ENCODE results near the gene ADCY2.

Gene ADCY2

DNA sequence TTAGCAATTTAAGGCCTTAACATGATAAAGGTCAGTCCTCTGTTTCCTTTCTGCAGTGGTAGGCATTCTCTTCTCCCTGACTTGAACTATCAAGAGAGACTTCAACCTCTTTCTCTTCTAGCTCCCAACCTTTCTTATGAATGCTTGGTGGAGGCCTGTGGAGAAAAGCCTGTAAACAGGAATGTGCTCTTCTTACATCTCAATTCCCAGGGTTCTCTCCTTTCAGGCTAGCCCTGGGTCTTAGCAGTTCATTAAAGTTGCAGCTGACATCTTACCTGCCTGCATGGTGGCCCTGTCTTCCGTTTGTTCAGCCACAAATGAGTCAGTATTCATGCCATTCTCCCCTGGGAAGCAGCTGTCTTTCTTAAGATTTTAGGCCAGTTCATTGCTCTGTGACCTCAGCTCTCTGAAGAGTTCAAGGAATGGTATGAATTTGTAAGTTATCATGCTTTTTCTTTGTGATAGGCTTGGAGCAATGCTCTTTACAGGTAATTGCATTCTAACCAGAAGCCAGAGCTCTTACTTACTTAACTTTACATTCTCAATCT lies 77.8 kb downstream of the ADCY2 start:
- TF ChIP-seq, protein P1, sequence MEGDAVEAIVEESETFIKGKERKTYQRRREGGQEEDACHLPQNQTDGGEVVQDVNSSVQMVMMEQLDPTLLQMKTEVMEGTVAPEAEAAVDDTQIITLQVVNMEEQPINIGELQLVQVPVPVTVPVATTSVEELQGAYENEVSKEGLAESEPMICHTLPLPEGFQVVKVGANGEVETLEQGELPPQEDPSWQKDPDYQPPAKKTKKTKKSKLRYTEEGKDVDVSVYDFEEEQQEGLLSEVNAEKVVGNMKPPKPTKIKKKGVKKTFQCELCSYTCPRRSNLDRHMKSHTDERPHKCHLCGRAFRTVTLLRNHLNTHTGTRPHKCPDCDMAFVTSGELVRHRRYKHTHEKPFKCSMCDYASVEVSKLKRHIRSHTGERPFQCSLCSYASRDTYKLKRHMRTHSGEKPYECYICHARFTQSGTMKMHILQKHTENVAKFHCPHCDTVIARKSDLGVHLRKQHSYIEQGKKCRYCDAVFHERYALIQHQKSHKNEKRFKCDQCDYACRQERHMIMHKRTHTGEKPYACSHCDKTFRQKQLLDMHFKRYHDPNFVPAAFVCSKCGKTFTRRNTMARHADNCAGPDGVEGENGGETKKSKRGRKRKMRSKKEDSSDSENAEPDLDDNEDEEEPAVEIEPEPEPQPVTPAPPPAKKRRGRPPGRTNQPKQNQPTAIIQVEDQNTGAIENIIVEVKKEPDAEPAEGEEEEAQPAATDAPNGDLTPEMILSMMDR (IDR thresholded peaks at IDR 0.05): no peak

DNA sequence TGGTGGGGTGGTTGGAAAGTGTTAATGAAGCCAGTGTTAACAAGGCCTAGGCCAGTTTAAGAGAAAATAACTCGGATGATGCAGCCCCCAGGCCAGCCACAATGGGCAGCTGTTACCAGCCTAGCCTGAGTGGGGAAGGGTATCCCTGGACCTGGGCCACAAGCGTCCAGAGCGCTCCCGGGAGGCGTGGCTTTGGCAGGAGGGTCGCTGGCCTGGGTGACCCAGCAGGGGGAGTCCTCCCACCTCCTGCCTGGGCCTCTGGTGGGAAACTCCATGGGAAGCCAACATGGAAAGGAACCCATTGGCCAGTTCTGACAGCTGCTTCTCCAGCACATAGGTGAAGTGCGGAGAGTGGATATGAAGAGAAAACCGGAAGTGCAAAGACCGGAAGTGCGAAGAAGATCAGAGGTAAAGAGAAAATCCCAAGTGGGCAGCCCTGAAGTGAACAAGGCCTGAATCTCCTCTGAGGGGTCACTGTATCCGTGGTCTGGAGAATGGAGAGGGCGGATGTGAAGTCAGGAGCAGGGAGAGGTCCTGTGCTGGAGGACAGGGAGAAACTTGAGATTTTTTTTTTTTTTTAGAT lies 79.0 kb downstream of the ADCY2 start:
- TF ChIP-seq, protein P1 (IDR thresholded peaks at IDR 0.05): no peak

DNA sequence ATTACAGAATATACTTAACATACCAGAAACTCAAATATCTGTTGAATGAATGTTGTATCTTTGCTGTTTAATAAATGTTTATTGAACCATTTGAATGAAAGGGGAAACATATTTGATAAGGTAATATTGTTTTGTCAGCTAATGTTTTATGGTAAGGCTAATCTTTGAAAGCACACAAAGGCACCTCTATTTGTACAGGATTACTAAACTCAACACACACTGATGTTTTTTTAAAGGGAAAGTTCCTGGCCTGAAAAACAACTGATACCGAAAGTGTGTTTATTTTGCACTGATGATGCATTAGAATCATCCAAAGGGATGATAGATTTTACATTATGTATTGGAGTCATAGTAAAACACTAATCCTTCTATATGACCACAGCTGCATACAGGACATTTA lies 82.5 kb downstream of the ADCY2 start:
- TF ChIP-seq, protein P1 (IDR thresholded peaks at IDR 0.05): no peak

DNA sequence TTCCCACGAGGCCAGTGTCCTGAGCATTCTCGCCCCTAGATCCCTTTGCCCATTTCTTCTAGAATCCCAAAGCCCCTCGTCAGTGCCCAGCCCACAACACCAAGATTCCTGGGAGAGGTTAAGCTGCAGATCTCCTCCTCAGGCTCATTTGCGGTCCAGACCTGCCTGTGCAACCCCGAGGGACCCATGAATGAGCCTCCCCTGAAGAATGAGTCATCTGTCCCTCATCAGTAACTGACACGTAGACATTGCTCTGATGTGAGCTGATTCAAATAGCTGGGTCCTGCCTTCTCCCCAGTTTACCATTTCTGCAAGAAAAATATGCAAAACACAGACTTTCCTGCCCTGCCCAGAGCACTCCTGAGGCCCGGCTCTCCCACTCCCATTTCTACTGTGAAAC lies 92.8 kb downstream of the ADCY2 start:
- TF ChIP-seq, protein P1 (IDR thresholded peaks at IDR 0.05): no peak

DNA sequence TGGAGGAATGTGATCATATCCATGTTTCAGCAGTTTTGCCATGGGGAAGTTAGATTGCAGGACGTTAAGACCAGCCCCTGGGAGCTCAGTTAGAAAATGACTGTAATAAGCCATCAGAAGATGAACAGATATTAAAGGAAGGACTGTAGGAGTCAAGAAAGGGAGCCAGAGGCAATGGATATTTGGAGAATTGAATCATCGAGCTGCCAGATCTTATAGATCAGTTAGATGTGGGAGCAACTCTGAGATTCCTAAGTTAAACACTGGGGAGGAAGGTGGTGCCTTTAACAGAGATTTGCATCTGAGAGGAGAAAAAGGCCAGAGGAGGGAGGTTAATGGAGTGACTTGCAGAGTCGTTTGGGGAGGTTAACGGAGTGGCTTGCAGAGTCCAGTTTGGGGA lies 96.4 kb downstream of the ADCY2 start:
- TF ChIP-seq, protein P1 (IDR thresholded peaks at IDR 0.05): no peak

DNA sequence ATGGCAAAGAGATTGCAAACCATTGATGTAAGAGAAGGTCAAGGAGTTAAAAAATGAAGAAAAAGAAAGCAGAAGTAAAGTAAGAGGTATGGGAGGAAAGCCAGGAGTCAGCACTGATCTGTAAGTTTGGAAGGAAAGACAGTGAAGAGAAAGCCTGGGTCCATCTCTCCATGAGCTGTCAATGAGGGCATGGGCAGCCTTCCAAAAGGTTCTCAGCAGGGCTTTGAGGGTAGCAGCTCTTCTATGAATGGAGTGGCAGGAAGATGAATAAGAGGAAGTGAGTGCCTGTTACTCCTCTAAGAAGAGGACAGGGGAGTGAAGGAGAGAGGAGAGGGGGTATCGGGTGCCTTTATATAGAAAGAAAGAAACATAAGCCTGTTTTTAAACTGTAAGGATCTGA lies 97.1 kb downstream of the ADCY2 start:
- TF ChIP-seq, protein P1 (IDR thresholded peaks at IDR 0.05): no peak

DNA sequence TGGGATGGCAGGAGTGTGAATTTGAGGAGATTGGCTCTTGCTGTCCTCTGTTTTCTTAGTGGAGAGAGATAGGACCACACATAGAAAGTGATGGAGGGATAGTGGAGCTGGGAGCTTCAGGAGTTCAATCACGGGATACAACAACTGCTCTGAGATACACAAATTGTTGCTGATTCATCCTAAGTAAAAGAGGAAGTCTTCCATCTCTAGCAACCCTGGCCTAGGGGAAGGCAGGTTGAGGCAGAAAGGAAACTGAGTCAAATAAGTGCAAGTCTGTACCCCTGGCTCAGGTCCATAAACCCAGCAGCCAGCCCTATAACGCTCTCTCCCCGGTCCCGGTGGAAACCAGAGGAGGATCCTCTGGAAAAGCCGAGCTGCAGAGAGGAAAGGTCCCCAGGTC lies 97.7 kb downstream of the ADCY2 start:
- TF ChIP-seq, protein P1 (IDR thresholded peaks at IDR 0.05): no peak

Measured in LNCAP (cell line).